Panc1 (cell line): Measurements from ENCODE around the gene ITGAL. TPM values are rescaled to one million over a fixed set of nuclear protein-coding genes. Genes with fewer than 3 reads are reported as not detected.

Source experiments
- ATAC-seq: fragments of 200-7000 bp; cut with Tn5 transposase; 2 replicates; pipeline ENCODE4 v1.9.1; 2020; ENCODE audit warnings: mild to moderate bottlenecking, moderate library complexity
- BruUV-seq: library from RNA; stranded (reverse); fragments of 400-500 nt; replicated peaks from 2 replicates; lab custom pipeline; 2021; lab: Mats Ljungman, UMichigan
- CTCF ChIA-PET: fragments of 300-600 bp; sonication (Branson Sonifier 250); formaldehyde crosslinking; loops from one replicate; lab custom pipeline; 2022; ENCODE audit warnings: antibody characterized with exemption; lab: Charles Lee
- POLR2A ChIA-PET: fragments of 300-600 bp; sonication (Branson Sonifier 250); formaldehyde crosslinking; loops from one replicate; lab custom pipeline; 2022; ENCODE audit warnings: antibody characterized with exemption; lab: Charles Lee
- DNase-seq: peaks from one replicate; pipeline ENCODE4 v3.0.0-alpha.2; 2010; ENCODE audit warnings: low read depth, low spot score
- H3K27ac ChIP-seq: 2 replicates; pipeline ENCODE4 v1.5.1; 2011; ENCODE audit warnings: mild to moderate bottlenecking, low read length, inconsistent platforms
- H3K27me3 ChIP-seq: fragments of 200-500 bp; sonication (Bioruptor generic); 2 replicates; pipeline ENCODE4 v1.6.0; 2014; ENCODE audit warnings: low read length, inconsistent platforms; ENCODE audit not compliant: control insufficient read depth, insufficient read depth
- H3K36me3 ChIP-seq: fragments of 200-500 bp; sonication (Bioruptor generic); 2 replicates; pipeline ENCODE4 v1.5.1; 2014; ENCODE audit warnings: inconsistent platforms, mild to moderate bottlenecking, low read length, moderate library complexity; ENCODE audit not compliant: control insufficient read depth, insufficient read depth
- H3K4me1 ChIP-seq: 2 replicates; pipeline ENCODE4 v1.5.1; 2011; ENCODE audit warnings: inconsistent platforms, mild to moderate bottlenecking, low read length, moderate library complexity; ENCODE audit not compliant: control insufficient read depth, insufficient read depth
- H3K4me3 ChIP-seq, 2 experiments: 2 replicates each; pipeline ENCODE4 v1.5.1; 2011 to 2012; ENCODE audit warnings: low read depth in 2 of 2, low read length in 2 of 2, mild to moderate bottlenecking in 2 of 2, inconsistent platforms in 1 of 2, moderate library complexity in 1 of 2
- H3K9me3 ChIP-seq: fragments of 200-500 bp; sonication (Bioruptor generic); 2 replicates; pipeline ENCODE4 v1.5.1; 2014; ENCODE audit warnings: low read depth, mild to moderate bottlenecking, inconsistent platforms, low read length, moderate library complexity; ENCODE audit not compliant: control insufficient read depth, insufficient read depth
- POLR2AphosphoS5 ChIP-seq: IDR thresholded peaks from 2 replicates; pipeline ENCODE4 v1.6.1; 2012; ENCODE audit warnings: mild to moderate bottlenecking, low read depth, low read length, moderate library complexity
- REST ChIP-seq, 2 experiments: IDR thresholded peaks; 2 replicates each; pipeline ENCODE4 v1.6.1; 2011 to 2012; ENCODE audit warnings: low read depth in 2 of 2, control low read depth in 1 of 2, low read length in 1 of 2, mild to moderate bottlenecking in 1 of 2, moderate library complexity in 1 of 2; ENCODE audit not compliant: insufficient read depth in 1 of 2
- SIN3A ChIP-seq: IDR thresholded peaks from 2 replicates; pipeline ENCODE4 v1.6.1; 2012; ENCODE audit warnings: low read depth, mild to moderate bottlenecking, low read length, moderate library complexity, borderline replicate concordance; ENCODE audit not compliant: insufficient read depth
- TCF7L2 ChIP-seq: IDR thresholded peaks from 2 replicates; pipeline ENCODE4 v1.6.1; 2011; ENCODE audit warnings: mild to moderate bottlenecking, low read depth, low read length, inconsistent platforms
- in situ Hi-C: cut with HindIII; loops from 2 replicates; pipeline ENCODE4 v1.10.0; 2016; ENCODE audit warnings: low sequenced_read_pairs, low pct_unique_long_range_greater_than_20kb
- intact Hi-C: fragments of 100-400 bp; cut with micrococcal nuclease; formaldehyde crosslinking; loops from one replicate; pipeline ENCODE4 v1.10.0; 2022; ENCODE audit not compliant: unreplicated experiment
- total RNA-seq: library from RNA; stranded (reverse); gene quantifications from one replicate; pipeline ENCODE4 v1.2.1, GENCODE V29; 2021; ENCODE audit not compliant: unreplicated experiment
- TF ChIP-seq, protein P1 (sequence below): fragments of 450-650 bp; IDR thresholded peaks from 2 replicates; pipeline ENCODE4 v1.5.1; 2017; ENCODE audit warnings: mild to moderate bottlenecking

Gene ITGAL
- total RNA-seq, 1 experiment from 2014 or later: 0.54 TPM

DNA sequence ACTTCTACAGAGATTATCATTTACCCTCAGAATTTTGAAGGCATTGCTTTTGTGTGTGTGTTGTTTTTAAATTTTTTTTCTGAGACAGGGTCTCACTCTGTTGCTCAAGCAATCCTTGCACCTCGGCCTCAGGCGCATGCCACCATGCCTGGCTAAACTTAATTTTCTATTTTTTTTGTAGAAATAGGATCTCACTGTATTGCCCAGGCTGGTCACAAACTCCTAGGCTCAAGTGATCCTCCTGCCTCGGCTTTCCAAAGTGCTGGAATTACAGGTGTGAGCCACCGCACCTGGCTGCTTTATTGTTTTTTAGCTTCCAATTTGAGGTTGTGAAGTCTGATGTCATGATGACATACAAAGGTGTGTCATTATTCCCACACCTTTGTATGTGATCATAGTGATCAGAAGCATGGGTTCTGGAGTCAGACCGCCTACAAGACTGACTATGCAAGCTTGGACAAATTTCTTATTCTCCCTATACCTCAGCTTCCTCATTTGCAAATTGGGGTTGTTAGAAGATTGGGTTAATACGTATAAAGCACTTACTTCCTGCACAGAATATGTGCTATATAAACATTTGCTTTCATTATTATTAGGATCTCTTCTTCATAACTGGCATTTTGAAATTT is 32.7 kb upstream of the ITGAL start:
- TF ChIP-seq POLR2AphosphoS5 (no peak), TCF7L2 (no peak), REST (IDR thresholded peaks at IDR 0.05; ENCODE audit: insufficient read depth in 1 of 2, low read depth in 2 of 2, low read length in 1 of 2) (no peak), SIN3A (no peak)
- TF ChIP-seq, protein P1, sequence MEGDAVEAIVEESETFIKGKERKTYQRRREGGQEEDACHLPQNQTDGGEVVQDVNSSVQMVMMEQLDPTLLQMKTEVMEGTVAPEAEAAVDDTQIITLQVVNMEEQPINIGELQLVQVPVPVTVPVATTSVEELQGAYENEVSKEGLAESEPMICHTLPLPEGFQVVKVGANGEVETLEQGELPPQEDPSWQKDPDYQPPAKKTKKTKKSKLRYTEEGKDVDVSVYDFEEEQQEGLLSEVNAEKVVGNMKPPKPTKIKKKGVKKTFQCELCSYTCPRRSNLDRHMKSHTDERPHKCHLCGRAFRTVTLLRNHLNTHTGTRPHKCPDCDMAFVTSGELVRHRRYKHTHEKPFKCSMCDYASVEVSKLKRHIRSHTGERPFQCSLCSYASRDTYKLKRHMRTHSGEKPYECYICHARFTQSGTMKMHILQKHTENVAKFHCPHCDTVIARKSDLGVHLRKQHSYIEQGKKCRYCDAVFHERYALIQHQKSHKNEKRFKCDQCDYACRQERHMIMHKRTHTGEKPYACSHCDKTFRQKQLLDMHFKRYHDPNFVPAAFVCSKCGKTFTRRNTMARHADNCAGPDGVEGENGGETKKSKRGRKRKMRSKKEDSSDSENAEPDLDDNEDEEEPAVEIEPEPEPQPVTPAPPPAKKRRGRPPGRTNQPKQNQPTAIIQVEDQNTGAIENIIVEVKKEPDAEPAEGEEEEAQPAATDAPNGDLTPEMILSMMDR: no peak
- Histone ChIP-seq H3K36me3 (0 out of 2 replicates have a peak, but pooled peaks cover 5% of the 10 kb centered on the region), H3K9me3 (no peaks in the 10 kb centered on the region), H3K27me3 (no peaks in the 10 kb centered on the region), H3K4me3 (no peak overlapping the region), H3K4me1 (peaks cover 17% of the 10 kb centered on the region), H3K27ac (no peak overlapping the region)
- ATAC-seq (no peak), DNase-seq (no peak)
- in situ Hi-C loops: no loop called here
- intact Hi-C loops: loop anchor here (10.0 kb wide), 1 partner anchor 85 kb away; the partner anchor contains the start of gene ZNF768
- ChIA-PET CTCF (interaction anchor here (0.5 kb wide), 1 partner anchor 186 kb away, joined by 5 read pairs; no protein-coding TSS in a partner anchor), POLR2A (interaction anchor here (0.7 kb wide), 1 partner anchor 136 kb away, joined by 4 read pairs; no protein-coding TSS in a partner anchor)
- no TSS peak for BruUV-seq

DNA sequence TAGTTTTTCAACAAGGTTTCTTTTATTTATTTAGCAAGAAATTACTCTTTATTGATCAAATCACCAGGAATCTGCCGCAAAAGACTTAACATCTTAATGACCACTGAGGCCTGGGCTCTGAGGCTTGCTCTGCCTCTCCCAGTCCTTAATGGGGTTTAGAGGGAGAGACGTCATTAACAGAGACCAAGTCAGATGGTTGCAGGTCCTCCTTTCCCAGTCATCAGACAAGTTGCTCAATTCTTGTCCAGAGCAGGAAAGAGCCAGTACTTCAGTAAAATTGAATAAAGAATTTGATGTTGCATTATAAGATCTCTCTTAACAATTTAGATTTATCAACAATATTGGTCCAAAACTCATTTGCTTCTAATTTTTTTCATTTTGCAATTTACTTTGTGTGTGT is 28.9 kb upstream of the ITGAL start:
- intact Hi-C loops: loop anchor here (10.0 kb wide), 1 partner anchor 81 kb away; the partner anchor contains the start of gene ZNF768
- no peaks in the 10 kb centered on the region for H3K27me3 ChIP-seq
- ChIA-PET POLR2A (no interaction called here), CTCF (no interaction called here)
- H3K27ac ChIP-seq: peak overlapping the region; percentile 86
- peaks cover 14% of the 10 kb centered on the region for H3K4me1 ChIP-seq
- ATAC-seq: no peak
- no peak for DNase-seq
- H3K36me3 ChIP-seq: 0 out of 2 replicates have a peak, but pooled peaks cover 5% of the 10 kb centered on the region
- BruUV-seq: no TSS peak
- no peak for TF ChIP-seq REST (IDR thresholded peaks at IDR 0.05; ENCODE audit: insufficient read depth in 1 of 2, low read depth in 2 of 2, low read length in 1 of 2)
- no peak for TF ChIP-seq TCF7L2
- no peak for TF ChIP-seq SIN3A
- TF ChIP-seq, protein P1: no peak
- TF ChIP-seq POLR2AphosphoS5: no peak
- peak overlapping the region; percentile 74 to 82 for H3K4me3 ChIP-seq
- H3K9me3 ChIP-seq: no peaks in the 10 kb centered on the region
- in situ Hi-C loops: no loop called here
